Measurements from ENCODE around the gene PDE11A.

Gene PDE11A

DNA sequence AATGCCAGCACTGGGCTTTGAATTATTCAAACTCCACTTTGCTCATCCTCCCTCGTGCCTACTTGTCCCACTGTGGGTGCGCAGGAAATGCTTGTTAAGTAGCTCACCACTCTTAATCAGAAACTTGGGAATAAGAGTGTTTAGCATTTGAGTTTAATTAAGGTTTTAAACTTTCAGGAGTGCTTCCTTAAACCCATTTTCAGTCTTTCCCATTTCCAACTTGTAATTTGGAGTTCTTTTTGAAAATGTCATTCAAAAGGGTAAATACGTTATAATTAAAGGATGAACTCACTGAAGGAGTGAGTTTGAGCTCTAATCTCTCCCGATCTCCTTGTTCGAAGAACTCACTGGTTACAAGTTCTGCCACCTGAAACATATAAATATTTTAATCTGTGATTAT is 403.4 kb downstream of the PDE11A start:
- DNase-seq (ENCODE audit: low spot score) = no peak

DNA sequence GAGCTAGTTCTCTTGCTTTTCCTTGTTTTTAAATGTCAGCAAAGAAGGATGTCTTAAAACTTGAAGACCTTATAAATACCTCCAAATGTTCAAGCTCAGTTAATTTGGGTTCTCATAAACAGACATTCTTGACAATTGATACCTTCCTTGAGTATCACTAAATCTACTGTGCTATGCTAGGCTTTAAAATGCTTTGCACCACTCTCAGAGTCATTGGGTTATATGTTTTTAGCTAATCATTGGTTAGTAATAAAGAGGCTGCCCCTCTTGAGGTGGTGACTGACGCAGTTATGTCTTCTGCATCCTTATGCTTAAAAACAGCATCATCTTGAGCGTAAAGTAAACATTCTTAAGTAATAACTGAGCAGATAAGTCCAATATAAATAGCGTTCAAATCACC is 404.0 kb downstream of the PDE11A start:
- DNase-seq (ENCODE audit: low spot score) = no peak

GRCh38 chr2:177667626-177668025 is 405.0 kb downstream of the PDE11A start:
- DNase-seq (ENCODE audit: low spot score) = no peak

GRCh38 chr2:177666408-177666807 is 406.2 kb downstream of the PDE11A start:
- no peak for DNase-seq (ENCODE audit: low spot score)

DNA sequence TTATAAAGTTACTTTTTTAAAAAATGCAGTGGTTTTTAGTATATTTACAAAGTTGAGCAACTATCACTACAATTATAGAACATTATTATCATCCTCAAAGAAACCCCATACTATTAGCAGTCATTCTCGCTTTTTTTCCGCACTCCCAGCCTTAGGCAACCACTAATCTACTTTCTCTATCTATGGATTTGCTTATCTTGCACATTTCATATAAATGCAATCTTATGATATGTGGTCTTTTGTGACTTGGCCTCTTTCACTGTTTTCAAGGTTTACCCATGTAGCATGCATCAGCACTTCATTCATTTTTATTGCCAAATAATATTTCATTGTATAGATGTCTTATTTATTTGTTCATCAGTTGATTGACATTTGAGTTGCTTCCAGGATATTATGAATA is 406.6 kb downstream of the PDE11A start:
- DNase-seq (ENCODE audit: low spot score) = no peak

DNA sequence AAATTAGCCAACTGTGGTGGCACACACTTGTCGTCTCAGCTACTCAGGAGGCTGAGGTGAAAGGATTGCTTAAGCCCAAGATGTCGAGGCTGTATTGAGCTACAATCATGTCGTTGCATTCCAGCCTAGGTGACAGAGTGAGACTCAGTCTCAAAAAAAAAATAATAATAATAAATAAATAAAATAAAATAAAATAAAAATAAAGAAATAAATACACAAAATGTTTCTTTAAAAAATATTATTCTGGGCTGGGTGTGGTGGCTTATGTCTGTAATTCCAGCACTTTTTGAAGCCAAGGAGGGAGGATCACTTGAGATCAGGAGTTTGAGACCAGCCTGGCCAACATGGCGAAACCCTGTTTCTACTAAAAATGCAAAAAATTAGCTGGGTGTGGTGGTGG is 407.2 kb downstream of the PDE11A start:
- no peak for DNase-seq (ENCODE audit: low spot score)

GRCh38 chr2:177662895-177663294 is 409.7 kb downstream of the PDE11A start:
- DNase-seq (ENCODE audit: low spot score) = no peak

GRCh38 chr2:177660742-177661141 is 411.8 kb downstream of the PDE11A start:
- DNase-seq (ENCODE audit: low spot score) = no peak

- DNase-seq (ENCODE audit: low spot score) = no peak
Measured at GRCh38 chr2:177658309-177658708, 414.3 kb downstream of the PDE11A start.

- DNase-seq (ENCODE audit: low spot score) = no peak
Measured at GRCh38 chr2:177651833-177652232, 420.7 kb downstream of the PDE11A start.

DNA sequence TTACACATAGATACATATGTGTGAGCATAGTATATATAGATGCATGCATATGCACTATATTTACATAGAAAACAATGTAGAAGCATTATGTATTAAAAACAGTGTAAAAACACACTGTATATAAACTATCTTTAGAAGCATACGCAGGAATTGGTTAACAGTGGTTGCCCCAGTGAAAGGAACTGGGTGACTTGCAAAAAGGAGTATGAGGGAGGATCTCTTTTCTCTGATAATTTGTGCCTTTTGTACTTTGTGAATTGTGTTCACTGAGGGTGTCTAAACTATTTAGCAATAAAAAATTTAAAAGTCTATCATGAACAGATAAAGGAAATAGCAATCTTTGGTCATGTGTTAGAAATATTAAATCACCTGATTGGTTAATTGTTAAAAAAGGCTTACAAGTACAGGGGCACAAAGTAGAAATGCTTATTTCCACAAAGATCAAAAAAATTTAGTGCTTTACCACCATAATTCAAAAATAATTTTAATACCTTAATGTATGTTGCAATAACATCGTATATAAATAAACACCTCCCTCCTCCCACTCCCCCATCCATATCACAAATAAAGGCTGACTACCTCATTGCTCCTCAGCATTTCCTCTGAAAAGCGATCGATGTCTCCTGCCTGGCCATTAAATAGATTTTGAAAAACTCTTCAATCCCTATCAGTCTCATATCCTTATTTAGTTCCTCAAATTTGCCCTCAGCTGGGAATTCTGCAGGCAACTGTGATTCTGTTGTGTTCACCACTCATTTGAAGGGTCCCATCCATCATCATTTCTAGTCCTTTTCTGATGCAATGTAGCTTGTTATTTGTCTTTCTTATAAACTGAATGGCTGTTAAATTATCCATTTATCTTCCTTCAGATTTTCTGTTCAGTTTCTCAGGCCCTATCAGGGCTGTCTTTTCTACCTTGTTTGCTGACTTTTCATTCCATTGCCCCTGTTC is 422.7 kb downstream of the PDE11A start:
- no peak for DNase-seq (ENCODE audit: low spot score)

DNA sequence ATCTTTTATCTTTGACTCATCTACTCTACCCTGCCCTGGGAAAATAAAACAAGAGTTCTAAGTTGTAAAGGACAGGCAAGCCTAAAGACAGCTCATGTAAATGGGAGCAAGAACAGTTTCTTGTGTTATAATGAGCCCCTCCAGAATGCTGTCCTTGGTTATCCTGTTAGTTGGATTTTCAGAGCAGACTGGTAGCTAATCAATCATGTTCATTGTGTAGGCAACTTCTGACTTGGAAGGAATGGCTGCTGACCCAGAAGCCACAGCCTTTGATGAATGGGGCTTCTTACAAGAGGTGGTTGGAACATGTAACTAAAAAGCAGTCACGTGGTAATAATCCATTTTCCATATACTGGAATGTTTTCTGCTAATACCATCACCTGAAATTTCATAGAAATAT is 425.8 kb downstream of the PDE11A start:
- DNase-seq (ENCODE audit: low spot score) = no peak

GRCh38 chr2:177646241-177646640 is 426.3 kb downstream of the PDE11A start:
- DNase-seq (ENCODE audit: low spot score) = no peak

DNA sequence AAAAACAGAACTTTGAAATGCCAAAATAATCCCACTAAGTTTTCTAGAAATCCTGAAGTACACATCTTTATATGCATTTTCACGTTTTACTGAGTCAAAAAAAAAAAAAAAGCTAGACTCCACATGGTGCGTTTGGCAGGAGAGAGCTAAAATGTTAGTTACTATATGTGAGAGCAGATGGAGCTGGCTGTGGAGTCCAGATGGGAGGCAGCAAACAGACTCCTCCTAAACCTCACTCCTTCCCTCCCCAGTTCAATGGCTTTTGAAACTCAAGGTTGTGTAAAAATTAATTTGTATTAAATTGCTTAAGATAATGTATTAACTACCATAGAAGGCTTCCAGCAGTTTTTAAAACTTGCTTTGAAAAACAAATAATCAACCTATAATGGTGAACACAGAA is 431.2 kb downstream of the PDE11A start:
- DNase-seq (ENCODE audit: low spot score) = no peak

- DNase-seq (ENCODE audit: low spot score) = no peak
Measured at GRCh38 chr2:177640423-177640822, 432.2 kb downstream of the PDE11A start.

GRCh38 chr2:177639262-177639914 is 433.2 kb downstream of the PDE11A start:
- DNase-seq (ENCODE audit: low spot score) = no peak

GRCh38 chr2:177638507-177638906 is 434.1 kb downstream of the PDE11A start:
- DNase-seq (ENCODE audit: low spot score) = no peak

GRCh38 chr2:177636672-177637071 is 435.9 kb downstream of the PDE11A start:
- DNase-seq (ENCODE audit: low spot score) = no peak

- no peak for DNase-seq (ENCODE audit: low spot score)
Measured at GRCh38 chr2:177635696-177636095, 436.9 kb downstream of the PDE11A start.

DNA sequence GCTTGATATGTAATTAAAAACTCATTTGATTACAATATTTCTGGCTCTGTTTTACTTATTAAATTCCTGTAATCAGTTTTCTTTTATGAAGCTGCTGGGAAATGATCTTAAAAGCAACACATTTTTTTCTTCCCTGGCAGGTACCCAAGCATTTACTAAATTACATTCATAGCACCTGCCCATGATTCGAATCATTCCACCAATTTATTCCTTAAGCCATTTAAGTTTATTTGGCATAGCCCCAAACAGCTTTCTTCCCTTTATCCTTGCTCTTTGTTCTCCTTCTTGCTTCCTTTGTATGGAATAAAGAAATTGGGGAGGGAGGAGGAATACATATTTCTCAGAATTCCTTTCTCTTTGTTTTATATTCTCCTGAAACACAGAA is 438.7 kb downstream of the PDE11A start:
- no peak for DNase-seq (ENCODE audit: low spot score)

DNA sequence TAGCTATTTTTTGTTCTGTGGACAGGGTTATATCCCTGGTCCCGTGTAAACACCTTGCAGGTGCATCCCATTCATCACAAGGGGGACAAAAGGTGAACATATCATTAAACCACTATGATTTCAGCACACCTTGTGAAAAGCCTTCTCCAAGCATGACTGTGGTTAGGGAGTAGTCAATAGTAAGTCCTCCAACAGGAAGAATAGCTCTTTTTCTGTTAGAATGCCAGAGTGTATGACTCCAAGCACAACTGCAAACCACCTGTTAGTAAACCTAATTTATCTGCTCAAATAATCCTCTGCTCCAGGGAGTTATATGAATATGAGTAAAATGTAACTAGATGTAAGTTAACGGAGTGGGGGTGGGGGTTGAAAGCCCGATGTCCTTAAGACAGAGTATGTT is 439.5 kb downstream of the PDE11A start:
- DNase-seq (ENCODE audit: low spot score) = no peak

- no peak for DNase-seq (ENCODE audit: low spot score)
Measured at GRCh38 chr2:177631680-177632079, 440.9 kb downstream of the PDE11A start.

DNA sequence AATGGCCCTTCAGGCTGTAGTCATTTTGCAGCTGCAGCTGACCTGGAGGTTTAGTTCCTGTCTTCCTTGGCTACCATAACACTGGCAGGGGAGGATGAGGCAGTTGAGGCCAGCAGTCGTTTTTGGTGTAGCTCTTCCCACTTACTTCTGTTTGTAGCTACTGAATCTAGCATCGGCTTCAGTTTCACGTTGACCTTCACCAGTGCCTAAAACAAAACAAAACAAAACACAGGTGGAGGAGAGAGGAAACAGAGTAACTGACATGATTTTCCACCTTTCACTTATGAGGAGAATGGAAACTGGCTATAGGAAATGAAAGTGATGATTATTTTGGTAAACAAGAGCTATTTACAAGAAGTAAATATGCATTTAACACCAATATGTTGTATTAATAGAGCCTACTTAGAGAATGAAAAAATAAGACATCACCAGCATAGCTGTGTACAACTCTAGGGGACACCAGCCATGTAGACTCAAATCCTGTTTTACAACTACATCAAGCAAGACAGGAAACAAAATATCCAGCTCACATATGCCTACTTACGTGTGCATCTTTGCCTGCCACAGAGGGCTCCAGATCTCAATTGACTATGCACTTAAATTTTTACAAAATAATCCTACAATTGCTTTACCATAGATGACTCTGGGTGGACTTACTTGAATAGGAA is 443.1 kb downstream of the PDE11A start:
- DNase-seq (ENCODE audit: low spot score) = no peak
